Coronary artery (tissue), 2 donors: ENCODE results near the gene SEMA5A.

Experiments used
- DNase-seq: peaks from one replicate; pipeline ENCODE4 v3.0.0-alpha.2; 2017; ENCODE audit warnings: low spot score
- H3K27ac ChIP-seq, 2 donors: fragments of 200-600 bp; sonication (generic); one replicate each; pipeline ENCODE4 v1.5.1; 2016 to 2019
- H3K4me3 ChIP-seq: fragments of 200-600 bp; sonication (generic); 2 replicates; pipeline ENCODE4 v1.5.1; 2016; ENCODE audit warnings: mild to moderate bottlenecking, moderate library complexity
- CTCF ChIP-seq: fragments of 200-600 bp; sonication (generic); IDR thresholded peaks from one replicate; pipeline ENCODE4 v1.5.1; 2019; ENCODE audit warnings: antibody characterized with exemption

SEMA5A gene

GRCh38 chr5:9318031-9318430 is 227.8 kb downstream of the SEMA5A start:
- TF ChIP-seq CTCF: no peak

GRCh38 chr5:9316733-9317132 is 229.1 kb downstream of the SEMA5A start:
- no peak overlapping the region for H3K27ac ChIP-seq
- H3K4me3 ChIP-seq: no peak overlapping the region
- DNase-seq: no peak
- no peak for TF ChIP-seq CTCF

More at GRCh38 chr5:9318031-9318430, 227.8 kb downstream of the SEMA5A start:
- H3K4me3 ChIP-seq: no peak overlapping the region
- H3K27ac ChIP-seq: no peak overlapping the region
- no peak for DNase-seq

GRCh38 chr5:9316041-9316440 is 229.8 kb downstream of the SEMA5A start:
- no peak for DNase-seq
- TF ChIP-seq CTCF: no peak
- H3K4me3 ChIP-seq: no peak overlapping the region
- H3K27ac ChIP-seq: no peak overlapping the region

- DNase-seq: no peak
- TF ChIP-seq CTCF: no peak
- Histone ChIP-seq H3K4me3 (no peak overlapping the region), H3K27ac (no peak overlapping the region)
Measured at GRCh38 chr5:9314558-9314957, 231.3 kb downstream of the SEMA5A start.

GRCh38 chr5:9313751-9314150 is 232.1 kb downstream of the SEMA5A start:
- no peak overlapping the region for H3K27ac ChIP-seq
- DNase-seq: no peak
- TF ChIP-seq CTCF: no peak
- no peak overlapping the region for H3K4me3 ChIP-seq

GRCh38 chr5:9307150-9307549 is 238.7 kb downstream of the SEMA5A start:
- no peak overlapping the region for H3K27ac ChIP-seq
- DNase-seq: no peak
- TF ChIP-seq CTCF: no peak
- H3K4me3 ChIP-seq: no peak overlapping the region

GRCh38 chr5:9302218-9302617 is 243.7 kb downstream of the SEMA5A start:
- DNase-seq: no peak
- Histone ChIP-seq H3K27ac (no peak overlapping the region), H3K4me3 (no peak overlapping the region)
- TF ChIP-seq CTCF: no peak
